T-helper 2 cell treated with Interferon-gamma antibody and Interleukin-4, amounts not matched to agents 5 μg/mL and 100 μg/mL, for 36 hours (primary cell): ENCODE measurements around the gene ACD.
A peak's percentile ranks its signal among the peaks of the same experiment; 100 is the strongest.

Experiments
- DNase-seq: peaks from one replicate; pipeline ENCODE4 v3.0.0; 2021; ENCODE audit warnings: low spot score
- H3K27ac Mint-ChIP-seq: one replicate; pipeline ENCODE4 v1.8.0; 2021; ENCODE audit warnings: mild to moderate bottlenecking, mixed read lengths
- H3K27me3 Mint-ChIP-seq: one replicate; pipeline ENCODE4 v1.8.0; 2021; ENCODE audit warnings: low read depth, mixed read lengths
- H3K36me3 Mint-ChIP-seq: one replicate; pipeline ENCODE4 v1.8.0; 2021; ENCODE audit warnings: low read depth, mixed read lengths
- H3K4me1 Mint-ChIP-seq: one replicate; pipeline ENCODE4 v1.8.0; 2021; ENCODE audit warnings: low read depth, mixed read lengths
- H3K4me3 Mint-ChIP-seq: one replicate; pipeline ENCODE4 v1.8.0; 2022; ENCODE audit warnings: mild to moderate bottlenecking, moderate library complexity, mixed read lengths
- H3K9me3 Mint-ChIP-seq: one replicate; pipeline ENCODE4 v1.8.0; 2021; ENCODE audit warnings: mixed read lengths

Gene ACD

DNA sequence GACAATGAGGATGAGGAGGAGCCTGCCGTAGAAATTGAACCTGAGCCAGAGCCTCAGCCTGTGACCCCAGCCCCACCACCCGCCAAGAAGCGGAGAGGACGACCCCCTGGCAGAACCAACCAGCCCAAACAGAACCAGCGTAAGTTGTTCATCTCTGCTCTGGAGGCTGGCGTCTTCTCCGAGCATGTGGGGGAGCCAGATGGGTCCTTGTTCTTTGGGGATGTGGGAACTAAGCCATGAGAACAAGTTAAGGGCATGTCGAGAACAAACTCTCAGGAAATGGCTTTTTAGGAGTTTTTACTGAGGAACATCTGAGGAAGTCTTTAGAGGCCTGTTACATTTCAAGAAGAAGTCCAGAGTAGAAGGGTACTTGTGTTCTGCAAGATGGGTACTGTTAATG lies 23.3 kb downstream of the ACD start:
- no peak overlapping the region for H3K27ac Mint-ChIP-seq
- no peaks in the 10 kb centered on the region for H3K27me3 Mint-ChIP-seq
- no peaks in the 10 kb centered on the region for H3K4me1 Mint-ChIP-seq
- no peaks in the 10 kb centered on the region for H3K9me3 Mint-ChIP-seq
- H3K36me3 Mint-ChIP-seq: peaks cover 45% of the 10 kb centered on the region
- DNase-seq: no peak
- H3K4me3 Mint-ChIP-seq: no peak overlapping the region

DNA sequence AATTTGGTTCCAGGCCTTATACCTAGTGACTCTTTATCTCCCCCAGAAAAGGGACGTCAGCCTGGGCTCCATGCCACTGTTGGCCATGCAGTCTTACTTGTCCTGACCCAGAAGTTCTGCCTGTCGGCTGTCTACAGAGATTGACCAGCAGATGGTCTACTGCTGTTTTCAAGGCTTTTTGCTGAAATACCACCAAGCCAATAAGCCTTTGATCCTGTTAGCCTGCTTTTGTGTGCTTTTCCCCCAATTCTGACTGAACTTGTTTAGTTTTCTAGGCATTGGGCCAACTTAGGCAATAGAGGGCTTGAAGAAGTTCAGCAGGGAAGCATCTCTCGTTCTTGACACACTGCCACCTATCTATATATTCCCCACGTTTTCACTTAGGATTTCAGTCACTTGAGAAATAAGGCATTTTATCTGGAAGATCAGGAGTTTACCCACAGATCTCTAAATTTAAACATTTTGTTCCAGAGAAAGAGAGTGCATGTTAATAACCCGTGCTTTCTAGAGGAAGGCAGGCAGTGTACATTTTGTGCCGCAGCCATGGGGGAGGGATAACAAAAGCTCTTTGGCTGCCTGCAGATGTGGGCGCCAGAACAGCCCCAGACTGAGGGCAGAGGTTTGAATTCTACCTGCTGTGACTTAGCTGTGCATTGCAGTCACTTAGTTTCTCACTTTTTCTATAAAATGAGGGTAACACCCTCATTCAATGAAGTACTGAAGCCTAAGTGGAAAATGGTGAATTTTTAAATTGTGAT lies 27.5 kb downstream of the ACD start:
- no peak overlapping the region for H3K27ac Mint-ChIP-seq
- H3K4me3 Mint-ChIP-seq: no peak overlapping the region
- H3K27me3 Mint-ChIP-seq: no peaks in the 10 kb centered on the region
- H3K9me3 Mint-ChIP-seq: no peaks in the 10 kb centered on the region
- DNase-seq: no peak
- peaks cover 46% of the 10 kb centered on the region for H3K36me3 Mint-ChIP-seq
- H3K4me1 Mint-ChIP-seq: no peaks in the 10 kb centered on the region

- H3K36me3 Mint-ChIP-seq: peaks cover 52% of the 10 kb centered on the region
- no peaks in the 10 kb centered on the region for H3K27me3 Mint-ChIP-seq
- no peaks in the 10 kb centered on the region for H3K9me3 Mint-ChIP-seq
- no peak overlapping the region for H3K27ac Mint-ChIP-seq
- no peak overlapping the region for H3K4me3 Mint-ChIP-seq
- DNase-seq: no peak
- no peaks in the 10 kb centered on the region for H3K4me1 Mint-ChIP-seq
These were observed 31.8 kb downstream of the ACD start for GRCh38 chr16:67628216-67628615.

DNA sequence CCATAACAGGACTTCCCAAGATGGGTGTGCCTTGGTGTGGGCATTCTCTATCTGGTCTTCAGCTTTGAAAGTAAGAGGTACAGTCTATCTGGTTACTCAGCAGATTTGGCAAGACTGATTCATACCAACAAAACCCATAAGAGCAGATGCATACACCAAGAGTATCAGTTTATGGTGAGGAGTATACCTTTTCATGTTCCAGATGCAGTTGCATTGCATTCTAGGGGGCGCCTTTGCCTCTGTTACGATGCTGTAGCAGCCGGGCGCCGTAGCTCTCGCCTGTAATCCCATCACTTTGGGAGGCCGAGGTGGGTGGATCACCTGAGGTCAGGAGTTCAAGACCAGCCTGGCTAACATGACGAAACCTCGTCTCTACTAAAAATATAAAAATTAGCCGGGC lies 46.3 kb downstream of the ACD start:
- Mint-ChIP-seq H3K9me3 (no peaks in the 10 kb centered on the region), H3K36me3 (peaks cover 40% of the 10 kb centered on the region), H3K4me3 (no peak overlapping the region), H3K4me1 (peaks cover 1% of the 10 kb centered on the region), H3K27me3 (no peaks in the 10 kb centered on the region), H3K27ac (no peak overlapping the region)
- no peak for DNase-seq

DNA sequence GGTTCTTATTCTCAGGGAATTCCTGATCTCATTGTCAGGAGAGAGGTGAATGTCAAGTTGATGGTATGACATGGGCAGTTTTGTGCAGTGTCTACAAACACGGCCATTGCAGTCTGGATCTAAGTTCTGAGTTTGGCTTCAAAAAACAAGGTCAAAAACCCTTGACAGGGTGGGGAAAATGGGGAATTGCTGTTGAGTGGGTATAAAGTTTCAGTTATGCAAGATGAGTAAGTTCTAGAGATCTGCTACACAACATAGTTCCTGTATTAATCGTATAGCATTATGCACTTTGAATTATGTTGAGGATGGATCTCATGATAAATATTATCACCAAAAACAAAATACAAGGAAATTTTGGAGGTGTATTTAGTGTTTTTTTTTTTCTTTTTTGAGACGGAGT lies 51.7 kb downstream of the ACD start:
- Mint-ChIP-seq H3K27ac (peak overlapping the region; percentile 23), H3K36me3 (peaks cover 20% of the 10 kb centered on the region), H3K4me1 (peaks cover 13% of the 10 kb centered on the region), H3K27me3 (no peaks in the 10 kb centered on the region), H3K4me3 (no peak overlapping the region), H3K9me3 (no peaks in the 10 kb centered on the region)
- no peak for DNase-seq
